22Rv1 (cell line): ENCODE measurements around the gene EMID1.

Experiments used
- CTCF ChIP-seq: fragments of 450-650 bp; IDR thresholded peaks from 2 replicates; pipeline ENCODE4 v1.5.1; 2017; ENCODE audit warnings: mild to moderate bottlenecking
- ZFX ChIP-seq: fragments of 450-650 bp; IDR thresholded peaks from 2 replicates; pipeline ENCODE4 v1.6.1; 2017; ENCODE audit warnings: antibody characterized with exemption, borderline replicate concordance

- no peak for TF ChIP-seq CTCF
- TF ChIP-seq ZFX: no peak
Observed at GRCh38 chr22:29195964-29196666, 9.6 kb upstream of the EMID1 start.
